A549 (cell line): ENCODE data around the gene IKZF3.

Experiments
- EP300 ChIP-seq, 2 experiments: fragments of >200 bp; sonication (Bioruptor Twin); formaldehyde crosslinking; IDR thresholded peaks; 2 replicates in 1 of 2; 3 replicates in 1 of 2; pipeline ENCODE4 v1.6.1; 2016 to 2017
- PHF8 ChIP-seq: fragments of 200-600 bp; sonication (generic); IDR thresholded peaks from 2 replicates; pipeline ENCODE4 v1.6.1; 2016; ENCODE audit warnings: low read depth, mild to moderate bottlenecking, antibody characterized with exemption, moderate library complexity, borderline replicate concordance
- POLR2A ChIP-seq: IDR thresholded peaks from 2 replicates; pipeline ENCODE4 v1.6.1; 2012; ENCODE audit warnings: mild to moderate bottlenecking, low read length
- RARB ChIP-seq: fragments of 250-450 bp; sonication (Bioruptor Pico); IDR thresholded peaks from 2 replicates; pipeline ENCODE4 v1.8.0; 2021; ENCODE audit warnings: mild to moderate bottlenecking, moderate library complexity
- RFX5 ChIP-seq: fragments of 450-650 bp; IDR thresholded peaks from 2 replicates; pipeline ENCODE4 v1.7.1; 2014; ENCODE audit warnings: antibody characterized with exemption, mild to moderate bottlenecking, moderate library complexity
- ZC3H11A ChIP-seq: fragments of 450-650 bp; IDR thresholded peaks from 2 replicates; pipeline ENCODE4 v1.6.1; 2014; ENCODE audit warnings: antibody characterized with exemption, mild to moderate bottlenecking
- TF ChIP-seq, protein P1 (sequence below): fragments of >200 bp; sonication (Bioruptor Twin); formaldehyde crosslinking; IDR thresholded peaks from 3 replicates; pipeline ENCODE4 v1.5.1; 2016
- TF ChIP-seq, protein P2 (sequence below): IDR thresholded peaks from 2 replicates; pipeline ENCODE4 v1.6.1; 2012
- TF ChIP-seq, protein P3 (sequence below): fragments of 200-600 bp; sonication (generic); IDR thresholded peaks from 2 replicates; pipeline ENCODE4 v1.6.1; 2016; ENCODE audit warnings: antibody characterized with exemption, mild to moderate bottlenecking, moderate library complexity

DNA sequence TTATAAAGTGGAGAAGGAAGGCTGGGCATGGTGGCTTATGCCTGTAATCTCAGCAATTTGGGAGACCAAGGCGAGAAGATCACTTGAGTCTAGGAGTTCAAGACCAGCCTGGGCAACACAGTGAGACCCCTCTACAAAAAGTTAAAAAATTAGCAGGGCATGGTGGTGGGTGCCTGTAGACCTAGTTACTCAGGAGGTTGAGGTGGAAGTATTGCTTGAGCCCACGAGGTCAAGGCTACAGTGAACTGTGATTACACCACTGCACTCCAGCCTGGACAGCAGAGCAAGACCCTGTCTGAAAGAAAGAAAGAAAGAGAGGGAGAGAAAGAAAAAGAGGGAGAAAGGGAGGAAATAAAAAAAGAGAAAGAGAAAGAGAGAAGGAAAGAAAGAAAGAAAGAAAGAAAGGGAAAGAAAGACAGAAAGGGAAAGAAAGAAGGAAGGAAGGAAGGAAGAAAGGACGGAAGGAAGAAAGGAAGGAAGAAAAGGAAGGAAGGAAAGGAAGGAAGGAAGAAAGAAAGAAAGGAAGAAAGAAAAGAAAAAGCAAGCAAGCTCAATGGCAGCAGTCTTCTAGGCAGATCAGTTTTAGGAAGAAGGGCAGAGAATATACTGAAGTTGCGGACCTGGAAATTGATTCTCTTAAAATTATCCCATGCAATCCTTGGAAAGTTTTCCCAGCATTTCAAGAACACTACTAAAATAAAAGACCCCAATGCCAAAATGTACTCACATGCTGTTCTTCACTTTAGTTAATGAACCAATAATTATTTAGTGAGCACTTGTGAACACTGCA, 53.0 kb downstream of the IKZF3 start:
- TF ChIP-seq RARB (CRISPR knock-in tag), result no peak
- no peak for TF ChIP-seq POLR2A
- TF ChIP-seq PHF8, result no peak
- TF ChIP-seq, protein P1, sequence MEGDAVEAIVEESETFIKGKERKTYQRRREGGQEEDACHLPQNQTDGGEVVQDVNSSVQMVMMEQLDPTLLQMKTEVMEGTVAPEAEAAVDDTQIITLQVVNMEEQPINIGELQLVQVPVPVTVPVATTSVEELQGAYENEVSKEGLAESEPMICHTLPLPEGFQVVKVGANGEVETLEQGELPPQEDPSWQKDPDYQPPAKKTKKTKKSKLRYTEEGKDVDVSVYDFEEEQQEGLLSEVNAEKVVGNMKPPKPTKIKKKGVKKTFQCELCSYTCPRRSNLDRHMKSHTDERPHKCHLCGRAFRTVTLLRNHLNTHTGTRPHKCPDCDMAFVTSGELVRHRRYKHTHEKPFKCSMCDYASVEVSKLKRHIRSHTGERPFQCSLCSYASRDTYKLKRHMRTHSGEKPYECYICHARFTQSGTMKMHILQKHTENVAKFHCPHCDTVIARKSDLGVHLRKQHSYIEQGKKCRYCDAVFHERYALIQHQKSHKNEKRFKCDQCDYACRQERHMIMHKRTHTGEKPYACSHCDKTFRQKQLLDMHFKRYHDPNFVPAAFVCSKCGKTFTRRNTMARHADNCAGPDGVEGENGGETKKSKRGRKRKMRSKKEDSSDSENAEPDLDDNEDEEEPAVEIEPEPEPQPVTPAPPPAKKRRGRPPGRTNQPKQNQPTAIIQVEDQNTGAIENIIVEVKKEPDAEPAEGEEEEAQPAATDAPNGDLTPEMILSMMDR, result no peak
- no peak for TF ChIP-seq RFX5
- TF ChIP-seq, protein P2, sequence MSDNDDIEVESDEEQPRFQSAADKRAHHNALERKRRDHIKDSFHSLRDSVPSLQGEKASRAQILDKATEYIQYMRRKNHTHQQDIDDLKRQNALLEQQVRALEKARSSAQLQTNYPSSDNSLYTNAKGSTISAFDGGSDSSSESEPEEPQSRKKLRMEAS, result no peak
- no peak for TF ChIP-seq EP300 (IDR thresholded peaks at IDR 0.05)
- TF ChIP-seq, protein P3, sequence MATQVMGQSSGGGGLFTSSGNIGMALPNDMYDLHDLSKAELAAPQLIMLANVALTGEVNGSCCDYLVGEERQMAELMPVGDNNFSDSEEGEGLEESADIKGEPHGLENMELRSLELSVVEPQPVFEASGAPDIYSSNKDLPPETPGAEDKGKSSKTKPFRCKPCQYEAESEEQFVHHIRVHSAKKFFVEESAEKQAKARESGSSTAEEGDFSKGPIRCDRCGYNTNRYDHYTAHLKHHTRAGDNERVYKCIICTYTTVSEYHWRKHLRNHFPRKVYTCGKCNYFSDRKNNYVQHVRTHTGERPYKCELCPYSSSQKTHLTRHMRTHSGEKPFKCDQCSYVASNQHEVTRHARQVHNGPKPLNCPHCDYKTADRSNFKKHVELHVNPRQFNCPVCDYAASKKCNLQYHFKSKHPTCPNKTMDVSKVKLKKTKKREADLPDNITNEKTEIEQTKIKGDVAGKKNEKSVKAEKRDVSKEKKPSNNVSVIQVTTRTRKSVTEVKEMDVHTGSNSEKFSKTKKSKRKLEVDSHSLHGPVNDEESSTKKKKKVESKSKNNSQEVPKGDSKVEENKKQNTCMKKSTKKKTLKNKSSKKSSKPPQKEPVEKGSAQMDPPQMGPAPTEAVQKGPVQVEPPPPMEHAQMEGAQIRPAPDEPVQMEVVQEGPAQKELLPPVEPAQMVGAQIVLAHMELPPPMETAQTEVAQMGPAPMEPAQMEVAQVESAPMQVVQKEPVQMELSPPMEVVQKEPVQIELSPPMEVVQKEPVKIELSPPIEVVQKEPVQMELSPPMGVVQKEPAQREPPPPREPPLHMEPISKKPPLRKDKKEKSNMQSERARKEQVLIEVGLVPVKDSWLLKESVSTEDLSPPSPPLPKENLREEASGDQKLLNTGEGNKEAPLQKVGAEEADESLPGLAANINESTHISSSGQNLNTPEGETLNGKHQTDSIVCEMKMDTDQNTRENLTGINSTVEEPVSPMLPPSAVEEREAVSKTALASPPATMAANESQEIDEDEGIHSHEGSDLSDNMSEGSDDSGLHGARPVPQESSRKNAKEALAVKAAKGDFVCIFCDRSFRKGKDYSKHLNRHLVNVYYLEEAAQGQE, result no peak
- no peak for TF ChIP-seq ZC3H11A
